ENCODE results near the gene OSM.

- no peak for TF ChIP-seq POLR2A (IDR thresholded peaks at IDR 0.05; ENCODE audit: borderline replicate concordance, extremely low read depth, insufficient read depth, insufficient read length)
- TF ChIP-seq ZBTB33 (IDR thresholded peaks at IDR 0.05; ENCODE audit: extremely low read depth, insufficient replicate concordance, low read length) = no peak
- TF ChIP-seq CTCF (IDR thresholded peaks at IDR 0.05 in 2 of 3, conservative IDR thresholded peaks at IDR 0.05 in 1 of 3; ENCODE audit: borderline replicate concordance in 1 of 3, insufficient read depth in 1 of 3, low read depth in 2 of 3, low read length in 2 of 3) = no peak
- TF ChIP-seq FOSL1 (IDR thresholded peaks at IDR 0.05; ENCODE audit: low read depth) = no peak
- no peak for TF ChIP-seq SP1 (IDR thresholded peaks at IDR 0.05; ENCODE audit: low read depth)
- no peak for TF ChIP-seq SIN3A (IDR thresholded peaks at IDR 0.05; ENCODE audit: low read depth)
- no peak for TF ChIP-seq EZH2phosphoT487 (IDR thresholded peaks at IDR 0.05; ENCODE audit: borderline replicate concordance)
- TF ChIP-seq EZH2 (IDR thresholded peaks at IDR 0.05) = no peak
- no peak for TF ChIP-seq ZNF274 (IDR thresholded peaks at IDR 0.05; ENCODE audit: low read depth, low read length)
- no peak for TF ChIP-seq ZFX (IDR thresholded peaks at IDR 0.05)
- TF ChIP-seq JUND (IDR thresholded peaks at IDR 0.05) = no peak
- no peak for TF ChIP-seq RAD21 (IDR thresholded peaks at IDR 0.05; ENCODE audit: low read depth)
- no peak for TF ChIP-seq REST (IDR thresholded peaks at IDR 0.05; ENCODE audit: low read depth)
- TF ChIP-seq CEBPB (IDR thresholded peaks at IDR 0.05; ENCODE audit: low read depth) = no peak
These were observed 2.8 kb downstream of the OSM start for GRCh38 chr22:30263883-30264282.

Measured in HCT116 (cell line).